WTC11 (cell line): ENCODE data around the gene KDELR1. TPM values are rescaled to one million over a fixed set of nuclear protein-coding genes. Genes with fewer than 3 reads are reported as not detected.
A peak's percentile ranks its signal among the peaks of the same experiment; 100 is the strongest.

ENCODE experiments used
- ATAC-seq: fragments of 200-7000 bp; cut with Tn5 transposase; 2 replicates; pipeline ENCODE4 v1.10.0; 2021; ENCODE audit warnings: mild to moderate bottlenecking, moderate library complexity
- CTCF ChIA-PET: fragments of 300-600 bp; sonication (Branson Sonifier 250); formaldehyde crosslinking; loops from one replicate; lab custom pipeline; 2021; ENCODE audit warnings: antibody characterized with exemption; lab: Charles Lee
- POLR2A ChIA-PET: fragments of 350-600 bp; sonication (Branson Sonifier 250); formaldehyde crosslinking; loops from one replicate; lab custom pipeline; 2021; ENCODE audit warnings: antibody characterized with exemption; lab: Charles Lee
- DNase-seq: peaks from one replicate; pipeline ENCODE4 v3.0.0; 2021; ENCODE audit warnings: low spot score
- H3K27ac Mint-ChIP-seq: 2 replicates; pipeline ENCODE4 v1.8.0; 2021; ENCODE audit warnings: mixed read lengths
- H3K27me3 Mint-ChIP-seq: 2 replicates; pipeline ENCODE4 v1.8.0; 2021; ENCODE audit warnings: low read depth, mild to moderate bottlenecking, moderate library complexity, mixed read lengths
- H3K36me3 Mint-ChIP-seq: 2 replicates; pipeline ENCODE4 v1.8.0; 2021; ENCODE audit warnings: mixed read lengths
- H3K4me1 Mint-ChIP-seq: 2 replicates; pipeline ENCODE4 v1.8.0; 2022; ENCODE audit warnings: mixed read lengths
- H3K4me3 Mint-ChIP-seq: 2 replicates; pipeline ENCODE4 v1.8.0; 2021; ENCODE audit warnings: mild to moderate bottlenecking, moderate library complexity, mixed read lengths
- H3K9me3 Mint-ChIP-seq: 2 replicates; pipeline ENCODE4 v1.8.0; 2021; ENCODE audit warnings: mixed read lengths
- CREM ChIP-seq: sonication (generic); formaldehyde crosslinking; IDR thresholded peaks from 2 replicates; pipeline ENCODE4 v1.8.1; 2022; ENCODE audit warnings: mild to moderate bottlenecking, missing genetic modification reagents, moderate library complexity
- ETV6 ChIP-seq: sonication (generic); formaldehyde crosslinking; IDR thresholded peaks from 2 replicates; pipeline ENCODE4 v1.8.1; 2022; ENCODE audit warnings: mild to moderate bottlenecking, missing genetic modification reagents
- FOXJ3 ChIP-seq: sonication (generic); formaldehyde crosslinking; IDR thresholded peaks from 2 replicates; pipeline ENCODE4 v1.9.0; 2021; ENCODE audit warnings: missing genetic modification reagents, mild to moderate bottlenecking, borderline replicate concordance
- FOXK1 ChIP-seq: sonication (generic); formaldehyde crosslinking; IDR thresholded peaks from 2 replicates; pipeline ENCODE4 v1.8.0; 2022; ENCODE audit warnings: mild to moderate bottlenecking, moderate library complexity, missing genetic modification reagents
- FOXP1 ChIP-seq: sonication (generic); formaldehyde crosslinking; IDR thresholded peaks from 2 replicates; pipeline ENCODE4 v1.8.0; 2022; ENCODE audit warnings: missing genetic modification reagents, mild to moderate bottlenecking, moderate library complexity, borderline replicate concordance
- HMGA2 ChIP-seq: fragments of 250-450 bp; sonication (Bioruptor Pico); IDR thresholded peaks from 2 replicates; pipeline ENCODE4 v1.4.0; 2021; ENCODE audit warnings: mild to moderate bottlenecking, moderate library complexity
- IRF2 ChIP-seq: sonication (generic); formaldehyde crosslinking; IDR thresholded peaks from 2 replicates; pipeline ENCODE4 v1.8.0; 2022; ENCODE audit warnings: low read depth, missing genetic modification reagents, borderline replicate concordance
- MXD4 ChIP-seq: fragments of 250-450 bp; sonication (Bioruptor Pico); IDR thresholded peaks from 2 replicates; pipeline ENCODE4 v1.8.0; 2021; ENCODE audit warnings: mild to moderate bottlenecking, moderate library complexity, borderline replicate concordance
- RELA ChIP-seq: sonication (generic); formaldehyde crosslinking; IDR thresholded peaks from 2 replicates; pipeline ENCODE4 v1.8.1; 2022; ENCODE audit warnings: missing genetic modification reagents, mild to moderate bottlenecking, borderline replicate concordance
- RORB ChIP-seq: fragments of 250-450 bp; sonication (Bioruptor Pico); IDR thresholded peaks from 2 replicates; pipeline ENCODE4 v1.9.0; 2021; ENCODE audit warnings: mild to moderate bottlenecking
- TEAD4 ChIP-seq: sonication (generic); formaldehyde crosslinking; IDR thresholded peaks from 2 replicates; pipeline ENCODE4 v1.8.0; 2022; ENCODE audit warnings: mild to moderate bottlenecking, missing genetic modification reagents
- ZNF121 ChIP-seq: sonication (generic); formaldehyde crosslinking; IDR thresholded peaks from 2 replicates; pipeline ENCODE4 v1.8.0; 2023; ENCODE audit warnings: missing genetic modification reagents
- ZNF232 ChIP-seq: sonication (generic); formaldehyde crosslinking; IDR thresholded peaks from 2 replicates; pipeline ENCODE4 v1.8.0; 2022; ENCODE audit warnings: mild to moderate bottlenecking, missing genetic modification reagents
- ZNF317 ChIP-seq: sonication (generic); formaldehyde crosslinking; IDR thresholded peaks from 2 replicates; pipeline ENCODE4 v1.8.1; 2023; ENCODE audit warnings: low read depth, mild to moderate bottlenecking, moderate library complexity, missing genetic modification reagents, borderline replicate concordance
- total RNA-seq: library from RNA; stranded (reverse); gene quantifications from 3 replicates; pipeline ENCODE4 v1.2.3, GENCODE V29; 2021
- TF ChIP-seq, protein P1 (sequence below): fragments of 250-450 bp; sonication (Bioruptor Pico); IDR thresholded peaks from 2 replicates; pipeline ENCODE4 v1.9.0; 2021; ENCODE audit warnings: moderate library complexity, mild to moderate bottlenecking, inconsistent platforms, borderline replicate concordance
- TF ChIP-seq, protein P2 (sequence below): sonication (generic); formaldehyde crosslinking; IDR thresholded peaks from 2 replicates; pipeline ENCODE4 v1.8.1; 2022; ENCODE audit warnings: mild to moderate bottlenecking, moderate library complexity, missing genetic modification reagents
- TF ChIP-seq, protein P3 (sequence below): sonication (generic); formaldehyde crosslinking; IDR thresholded peaks from 2 replicates; pipeline ENCODE4 v1.8.1; 2022; ENCODE audit warnings: low read depth, missing genetic modification reagents, borderline replicate concordance
- TF ChIP-seq, protein P4 (sequence below): sonication (generic); formaldehyde crosslinking; IDR thresholded peaks from 2 replicates; pipeline ENCODE4 v1.8.0; 2022; ENCODE audit warnings: missing genetic modification reagents
- TF ChIP-seq, protein P5 (sequence below): fragments of 250-450 bp; sonication (Bioruptor Pico); IDR thresholded peaks from 2 replicates; pipeline ENCODE4 v1.9.0; 2021; ENCODE audit warnings: mild to moderate bottlenecking
- TF ChIP-seq, protein P6 (sequence below): sonication (generic); formaldehyde crosslinking; IDR thresholded peaks from 2 replicates; pipeline ENCODE4 v1.8.0; 2023; ENCODE audit warnings: mild to moderate bottlenecking, missing genetic modification reagents

The KDELR1 gene
- total RNA-seq, 1 experiment from 2014 or later, result 207 TPM

DNA sequence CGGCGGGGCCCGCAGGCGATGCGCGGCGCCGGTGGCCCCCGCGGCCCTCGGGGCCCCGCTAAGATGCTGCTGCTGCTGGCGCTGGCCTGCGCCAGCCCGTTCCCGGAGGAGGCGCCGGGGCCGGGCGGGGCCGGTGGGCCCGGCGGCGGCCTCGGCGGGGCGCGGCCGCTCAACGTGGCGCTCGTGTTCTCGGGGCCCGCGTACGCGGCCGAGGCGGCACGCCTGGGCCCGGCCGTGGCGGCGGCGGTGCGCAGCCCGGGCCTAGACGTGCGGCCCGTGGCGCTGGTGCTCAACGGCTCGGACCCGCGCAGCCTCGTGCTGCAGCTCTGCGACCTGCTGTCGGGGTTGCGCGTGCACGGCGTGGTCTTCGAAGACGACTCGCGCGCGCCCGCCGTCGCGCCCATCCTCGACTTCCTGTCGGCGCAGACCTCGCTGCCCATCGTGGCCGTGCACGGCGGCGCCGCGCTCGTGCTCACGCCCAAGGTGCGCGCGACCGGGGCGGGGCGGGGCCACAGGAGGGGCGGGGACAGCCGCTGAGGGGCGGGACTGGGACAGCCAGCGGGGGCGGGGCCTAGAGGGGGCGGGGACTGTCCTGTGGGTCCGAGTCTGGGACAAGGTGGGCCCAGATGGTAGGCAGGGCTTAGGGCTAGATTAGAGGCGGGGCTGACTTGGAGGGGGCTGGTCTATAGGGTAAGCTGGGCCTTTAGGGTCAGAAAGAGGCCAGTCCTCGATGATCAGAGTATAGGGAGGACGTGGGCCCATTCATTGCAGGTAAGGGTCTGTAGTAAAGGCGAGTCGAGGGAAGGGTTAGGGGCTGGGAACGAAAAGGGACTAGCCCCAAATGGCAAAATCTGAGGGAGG is 7.3 kb upstream of the KDELR1 start (continued):
- TF ChIP-seq IRF2 (CRISPR knock-in tag) (no peak), RELA (CRISPR knock-in tag) (peak; percentile 85; the same call in 1 of the 2 replicates), ZNF317 (0 out of 2 replicates have a peak, but pooled peaks have one; percentile 34), FOXP1 (CRISPR knock-in tag) (peak; percentile 95), ETV6 (CRISPR knock-in tag) (peak; percentile 62; the same call in 1 of the 2 replicates), ZNF232 (CRISPR knock-in tag) (0 out of 2 replicates have a peak, but pooled peaks have one; percentile 74), RORB (no peak), CREM (CRISPR knock-in tag) (peak; percentile 33; the same call in 1 of the 2 replicates), HMGA2 (no peak)
- TF ChIP-seq, protein P1, sequence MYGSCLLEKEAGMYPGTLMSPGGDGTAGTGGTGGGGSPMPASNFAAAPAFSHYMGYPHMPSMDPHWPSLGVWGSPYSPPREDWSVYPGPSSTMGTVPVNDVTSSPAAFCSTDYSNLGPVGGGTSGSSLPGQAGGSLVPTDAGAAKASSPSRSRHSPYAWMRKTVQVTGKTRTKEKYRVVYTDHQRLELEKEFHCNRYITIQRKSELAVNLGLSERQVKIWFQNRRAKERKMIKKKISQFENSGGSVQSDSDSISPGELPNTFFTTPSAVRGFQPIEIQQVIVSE (CRISPR knock-in tag), result no peak
- TF ChIP-seq, protein P2, sequence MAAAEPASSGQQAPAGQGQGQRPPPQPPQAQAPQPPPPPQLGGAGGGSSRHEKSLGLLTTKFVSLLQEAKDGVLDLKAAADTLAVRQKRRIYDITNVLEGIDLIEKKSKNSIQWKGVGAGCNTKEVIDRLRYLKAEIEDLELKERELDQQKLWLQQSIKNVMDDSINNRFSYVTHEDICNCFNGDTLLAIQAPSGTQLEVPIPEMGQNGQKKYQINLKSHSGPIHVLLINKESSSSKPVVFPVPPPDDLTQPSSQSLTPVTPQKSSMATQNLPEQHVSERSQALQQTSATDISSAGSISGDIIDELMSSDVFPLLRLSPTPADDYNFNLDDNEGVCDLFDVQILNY (CRISPR knock-in tag), result peak; percentile 77; the same call in 1 of the 2 replicates
- TF ChIP-seq, protein P3, sequence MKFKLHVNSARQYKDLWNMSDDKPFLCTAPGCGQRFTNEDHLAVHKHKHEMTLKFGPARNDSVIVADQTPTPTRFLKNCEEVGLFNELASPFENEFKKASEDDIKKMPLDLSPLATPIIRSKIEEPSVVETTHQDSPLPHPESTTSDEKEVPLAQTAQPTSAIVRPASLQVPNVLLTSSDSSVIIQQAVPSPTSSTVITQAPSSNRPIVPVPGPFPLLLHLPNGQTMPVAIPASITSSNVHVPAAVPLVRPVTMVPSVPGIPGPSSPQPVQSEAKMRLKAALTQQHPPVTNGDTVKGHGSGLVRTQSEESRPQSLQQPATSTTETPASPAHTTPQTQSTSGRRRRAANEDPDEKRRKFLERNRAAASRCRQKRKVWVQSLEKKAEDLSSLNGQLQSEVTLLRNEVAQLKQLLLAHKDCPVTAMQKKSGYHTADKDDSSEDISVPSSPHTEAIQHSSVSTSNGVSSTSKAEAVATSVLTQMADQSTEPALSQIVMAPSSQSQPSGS (CRISPR knock-in tag), result no peak
- TF ChIP-seq, protein P4, sequence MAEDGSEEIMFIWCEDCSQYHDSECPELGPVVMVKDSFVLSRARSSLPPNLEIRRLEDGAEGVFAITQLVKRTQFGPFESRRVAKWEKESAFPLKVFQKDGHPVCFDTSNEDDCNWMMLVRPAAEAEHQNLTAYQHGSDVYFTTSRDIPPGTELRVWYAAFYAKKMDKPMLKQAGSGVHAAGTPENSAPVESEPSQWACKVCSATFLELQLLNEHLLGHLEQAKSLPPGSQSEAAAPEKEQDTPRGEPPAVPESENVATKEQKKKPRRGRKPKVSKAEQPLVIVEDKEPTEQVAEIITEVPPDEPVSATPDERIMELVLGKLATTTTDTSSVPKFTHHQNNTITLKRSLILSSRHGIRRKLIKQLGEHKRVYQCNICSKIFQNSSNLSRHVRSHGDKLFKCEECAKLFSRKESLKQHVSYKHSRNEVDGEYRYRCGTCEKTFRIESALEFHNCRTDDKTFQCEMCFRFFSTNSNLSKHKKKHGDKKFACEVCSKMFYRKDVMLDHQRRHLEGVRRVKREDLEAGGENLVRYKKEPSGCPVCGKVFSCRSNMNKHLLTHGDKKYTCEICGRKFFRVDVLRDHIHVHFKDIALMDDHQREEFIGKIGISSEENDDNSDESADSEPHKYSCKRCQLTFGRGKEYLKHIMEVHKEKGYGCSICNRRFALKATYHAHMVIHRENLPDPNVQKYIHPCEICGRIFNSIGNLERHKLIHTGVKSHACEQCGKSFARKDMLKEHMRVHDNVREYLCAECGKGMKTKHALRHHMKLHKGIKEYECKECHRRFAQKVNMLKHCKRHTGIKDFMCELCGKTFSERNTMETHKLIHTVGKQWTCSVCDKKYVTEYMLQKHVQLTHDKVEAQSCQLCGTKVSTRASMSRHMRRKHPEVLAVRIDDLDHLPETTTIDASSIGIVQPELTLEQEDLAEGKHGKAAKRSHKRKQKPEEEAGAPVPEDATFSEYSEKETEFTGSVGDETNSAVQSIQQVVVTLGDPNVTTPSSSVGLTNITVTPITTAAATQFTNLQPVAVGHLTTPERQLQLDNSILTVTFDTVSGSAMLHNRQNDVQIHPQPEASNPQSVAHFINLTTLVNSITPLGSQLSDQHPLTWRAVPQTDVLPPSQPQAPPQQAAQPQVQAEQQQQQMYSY (CRISPR knock-in tag), result no peak

DNA sequence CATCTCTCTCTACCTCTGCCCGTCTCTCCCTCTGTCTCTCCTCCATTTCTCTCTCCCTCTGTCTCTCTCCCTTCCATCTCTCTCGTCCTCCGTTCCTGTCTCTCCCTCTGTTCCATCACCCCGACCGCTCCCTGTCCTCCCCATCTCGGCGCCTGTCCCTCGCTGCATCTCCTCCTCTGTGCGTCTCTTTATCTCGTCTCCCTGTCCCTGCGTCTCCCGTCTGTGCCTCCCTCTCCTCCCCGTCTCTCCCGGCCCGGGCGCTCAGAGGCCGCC is 6.7 kb upstream of the KDELR1 start:
- CTCF ChIA-PET, result interaction anchor here (0.6 to 1.4 kb wide), 3 partner anchors 17 to 47 kb away, joined by 3 to 5 read pairs (median 3); no protein-coding TSS in a partner anchor
- peaks cover 69% of the 10 kb centered on the region for H3K4me1 Mint-ChIP-seq
- peaks cover 49% of the 10 kb centered on the region for H3K27me3 Mint-ChIP-seq
- TF ChIP-seq, protein P5, sequence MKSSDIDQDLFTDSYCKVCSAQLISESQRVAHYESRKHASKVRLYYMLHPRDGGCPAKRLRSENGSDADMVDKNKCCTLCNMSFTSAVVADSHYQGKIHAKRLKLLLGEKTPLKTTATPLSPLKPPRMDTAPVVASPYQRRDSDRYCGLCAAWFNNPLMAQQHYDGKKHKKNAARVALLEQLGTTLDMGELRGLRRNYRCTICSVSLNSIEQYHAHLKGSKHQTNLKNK (CRISPR knock-in tag), result no peak
- TF ChIP-seq TEAD4 (CRISPR knock-in tag), result no peak
- TF ChIP-seq, protein P6, sequence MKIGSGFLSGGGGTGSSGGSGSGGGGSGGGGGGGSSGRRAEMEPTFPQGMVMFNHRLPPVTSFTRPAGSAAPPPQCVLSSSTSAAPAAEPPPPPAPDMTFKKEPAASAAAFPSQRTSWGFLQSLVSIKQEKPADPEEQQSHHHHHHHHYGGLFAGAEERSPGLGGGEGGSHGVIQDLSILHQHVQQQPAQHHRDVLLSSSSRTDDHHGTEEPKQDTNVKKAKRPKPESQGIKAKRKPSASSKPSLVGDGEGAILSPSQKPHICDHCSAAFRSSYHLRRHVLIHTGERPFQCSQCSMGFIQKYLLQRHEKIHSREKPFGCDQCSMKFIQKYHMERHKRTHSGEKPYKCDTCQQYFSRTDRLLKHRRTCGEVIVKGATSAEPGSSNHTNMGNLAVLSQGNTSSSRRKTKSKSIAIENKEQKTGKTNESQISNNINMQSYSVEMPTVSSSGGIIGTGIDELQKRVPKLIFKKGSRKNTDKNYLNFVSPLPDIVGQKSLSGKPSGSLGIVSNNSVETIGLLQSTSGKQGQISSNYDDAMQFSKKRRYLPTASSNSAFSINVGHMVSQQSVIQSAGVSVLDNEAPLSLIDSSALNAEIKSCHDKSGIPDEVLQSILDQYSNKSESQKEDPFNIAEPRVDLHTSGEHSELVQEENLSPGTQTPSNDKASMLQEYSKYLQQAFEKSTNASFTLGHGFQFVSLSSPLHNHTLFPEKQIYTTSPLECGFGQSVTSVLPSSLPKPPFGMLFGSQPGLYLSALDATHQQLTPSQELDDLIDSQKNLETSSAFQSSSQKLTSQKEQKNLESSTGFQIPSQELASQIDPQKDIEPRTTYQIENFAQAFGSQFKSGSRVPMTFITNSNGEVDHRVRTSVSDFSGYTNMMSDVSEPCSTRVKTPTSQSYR (CRISPR knock-in tag), result no peak
- TF ChIP-seq, protein P3 (CRISPR knock-in tag), result no peak
- TF ChIP-seq ZNF121, result no peak
- TF ChIP-seq, protein P1 (CRISPR knock-in tag), result no peak
- no peak for TF ChIP-seq CREM (CRISPR knock-in tag)
- TF ChIP-seq MXD4 (CRISPR knock-in tag), result no peak
- no peak for TF ChIP-seq FOXJ3 (CRISPR knock-in tag)
- TF ChIP-seq FOXK1 (CRISPR knock-in tag), result no peak

More for the DNA sequence above, 6.7 kb upstream of the KDELR1 start:
- POLR2A ChIA-PET, result interaction anchor here (0.6 to 1.5 kb wide), 2 partner anchors 16 to 153 kb away, joined by 3 read pairs; no protein-coding TSS in a partner anchor
- ATAC-seq (no peak), DNase-seq (no peak)
- H3K4me3 Mint-ChIP-seq, result peak overlapping the region; percentile 92
- no peaks in the 10 kb centered on the region for H3K36me3 Mint-ChIP-seq
- H3K27ac Mint-ChIP-seq, result no peak overlapping the region
- no peaks in the 10 kb centered on the region for H3K9me3 Mint-ChIP-seq
